Testis (tissue), 2 donors: ENCODE measurements around the gene NMRK2.

ENCODE experiments used
- POLR2A ChIP-seq: fragments of 450-650 bp; IDR thresholded peaks from one replicate; pipeline ENCODE4 v1.6.1; 2017; ENCODE audit warnings: antibody characterized with exemption, mild to moderate bottlenecking, moderate library complexity
- TF ChIP-seq, protein P1 (sequence below), 3 experiments: fragments of 450-650 bp in 2 of 3; fragments of 200-600 bp in 1 of 3; sonication (generic) in 1 of 3; IDR thresholded peaks; one replicate each; pipeline ENCODE4 v1.5.1; 2016 to 2019; ENCODE audit warnings: antibody characterized with exemption in 3 of 3, mild to moderate bottlenecking in 2 of 3, moderate library complexity in 1 of 3

DNA sequence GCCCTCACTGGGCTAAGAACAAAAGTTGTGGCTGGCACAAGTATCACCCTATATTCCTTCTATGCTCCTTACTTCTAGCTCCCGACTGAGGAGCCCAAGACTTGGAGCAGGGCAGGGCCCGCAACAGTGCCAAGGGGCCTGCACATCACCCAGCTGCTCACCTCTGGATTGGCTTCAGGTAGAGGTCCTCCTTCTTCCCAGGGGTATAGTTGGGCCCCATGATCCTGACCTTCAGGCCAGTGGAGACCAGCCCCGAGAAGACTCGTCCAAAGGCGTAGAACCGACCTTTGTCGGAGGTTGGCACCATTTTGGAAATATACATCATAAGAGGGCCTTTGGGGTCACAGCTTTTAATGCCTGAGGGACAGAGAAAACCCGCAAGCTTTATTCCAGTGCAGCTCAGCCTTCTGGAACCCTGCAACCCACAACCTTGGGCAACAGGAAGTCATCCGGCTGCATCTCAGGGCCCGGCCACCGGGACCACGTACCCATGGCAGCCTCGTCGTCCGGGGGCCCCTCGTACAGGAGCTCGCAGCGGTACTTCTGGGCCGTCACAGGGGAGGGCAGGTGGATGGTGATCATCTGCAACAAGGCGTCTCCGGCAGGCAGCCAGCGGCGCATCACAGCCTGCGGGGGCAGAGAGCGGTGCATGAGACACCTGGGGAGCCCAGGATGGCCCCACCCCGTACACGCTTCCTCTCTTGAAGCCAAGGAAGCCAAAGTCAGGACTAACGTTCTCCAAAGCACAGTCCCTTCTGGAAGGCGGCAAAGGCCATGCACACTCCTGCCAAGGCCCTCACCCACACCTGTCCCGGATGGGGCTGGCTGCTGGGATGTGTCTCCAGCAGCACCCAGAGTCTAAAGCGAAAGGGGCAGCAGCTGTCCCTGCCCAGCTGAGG lies 47.7 kb downstream of the NMRK2 start:
- TF ChIP-seq, protein P1, sequence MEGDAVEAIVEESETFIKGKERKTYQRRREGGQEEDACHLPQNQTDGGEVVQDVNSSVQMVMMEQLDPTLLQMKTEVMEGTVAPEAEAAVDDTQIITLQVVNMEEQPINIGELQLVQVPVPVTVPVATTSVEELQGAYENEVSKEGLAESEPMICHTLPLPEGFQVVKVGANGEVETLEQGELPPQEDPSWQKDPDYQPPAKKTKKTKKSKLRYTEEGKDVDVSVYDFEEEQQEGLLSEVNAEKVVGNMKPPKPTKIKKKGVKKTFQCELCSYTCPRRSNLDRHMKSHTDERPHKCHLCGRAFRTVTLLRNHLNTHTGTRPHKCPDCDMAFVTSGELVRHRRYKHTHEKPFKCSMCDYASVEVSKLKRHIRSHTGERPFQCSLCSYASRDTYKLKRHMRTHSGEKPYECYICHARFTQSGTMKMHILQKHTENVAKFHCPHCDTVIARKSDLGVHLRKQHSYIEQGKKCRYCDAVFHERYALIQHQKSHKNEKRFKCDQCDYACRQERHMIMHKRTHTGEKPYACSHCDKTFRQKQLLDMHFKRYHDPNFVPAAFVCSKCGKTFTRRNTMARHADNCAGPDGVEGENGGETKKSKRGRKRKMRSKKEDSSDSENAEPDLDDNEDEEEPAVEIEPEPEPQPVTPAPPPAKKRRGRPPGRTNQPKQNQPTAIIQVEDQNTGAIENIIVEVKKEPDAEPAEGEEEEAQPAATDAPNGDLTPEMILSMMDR (IDR thresholded peaks at IDR 0.05) = no peak
- TF ChIP-seq POLR2A = no peak
